Stimulated activated CD8-positive, alpha-beta memory T cell treated with anti-CD3 and anti-CD28 coated beads, Interleukin-7, amount 100 ng/mL, for 48 hours (primary cell): Measurements from ENCODE around the gene PTPRN2.

ENCODE experiments used
- DNase-seq, 2 donors: peaks; one replicate each; pipeline ENCODE4 v3.0.0-alpha.2; 2020; ENCODE audit warnings: low read depth in 1 of 2; ENCODE audit errors: extremely low read depth in 1 of 2

Gene PTPRN2

GRCh38 chr7:158085741-158086695 is 501.6 kb downstream of the PTPRN2 start:
- DNase-seq, result no peak

- DNase-seq, result no peak
These were observed 503.1 kb downstream of the PTPRN2 start for GRCh38 chr7:158084555-158084954.

- no peak for DNase-seq
These were observed 503.9 kb downstream of the PTPRN2 start for GRCh38 chr7:158083526-158084310.

GRCh38 chr7:158082761-158083160 is 504.9 kb downstream of the PTPRN2 start:
- DNase-seq, result no peak

DNA sequence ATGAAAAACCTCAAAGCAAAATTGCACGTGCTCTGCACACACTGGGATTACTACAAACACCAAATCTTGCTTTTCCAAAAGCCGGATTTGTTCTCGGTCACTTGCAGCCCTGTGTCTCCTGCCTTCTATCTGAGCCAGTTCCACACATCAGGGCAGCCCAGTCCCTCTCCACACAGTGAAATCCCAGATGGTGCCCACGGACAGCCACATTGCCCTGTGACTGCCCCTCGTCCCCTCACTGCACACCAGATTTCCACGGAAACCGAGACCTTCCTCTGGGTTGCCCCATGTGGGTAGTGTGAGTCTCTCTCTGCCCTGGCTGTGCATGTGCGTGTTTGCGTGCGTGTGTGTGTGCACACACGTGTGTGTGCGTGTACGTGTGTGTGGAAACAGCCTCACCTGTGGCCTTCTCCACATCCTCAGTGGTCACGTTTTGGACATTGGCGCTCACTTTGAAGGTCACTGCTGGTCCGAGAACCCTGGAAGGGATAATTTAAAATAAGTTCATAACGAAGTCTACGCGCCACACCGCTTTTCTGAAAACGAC is 506.7 kb downstream of the PTPRN2 start:
- DNase-seq, result no peak

DNA sequence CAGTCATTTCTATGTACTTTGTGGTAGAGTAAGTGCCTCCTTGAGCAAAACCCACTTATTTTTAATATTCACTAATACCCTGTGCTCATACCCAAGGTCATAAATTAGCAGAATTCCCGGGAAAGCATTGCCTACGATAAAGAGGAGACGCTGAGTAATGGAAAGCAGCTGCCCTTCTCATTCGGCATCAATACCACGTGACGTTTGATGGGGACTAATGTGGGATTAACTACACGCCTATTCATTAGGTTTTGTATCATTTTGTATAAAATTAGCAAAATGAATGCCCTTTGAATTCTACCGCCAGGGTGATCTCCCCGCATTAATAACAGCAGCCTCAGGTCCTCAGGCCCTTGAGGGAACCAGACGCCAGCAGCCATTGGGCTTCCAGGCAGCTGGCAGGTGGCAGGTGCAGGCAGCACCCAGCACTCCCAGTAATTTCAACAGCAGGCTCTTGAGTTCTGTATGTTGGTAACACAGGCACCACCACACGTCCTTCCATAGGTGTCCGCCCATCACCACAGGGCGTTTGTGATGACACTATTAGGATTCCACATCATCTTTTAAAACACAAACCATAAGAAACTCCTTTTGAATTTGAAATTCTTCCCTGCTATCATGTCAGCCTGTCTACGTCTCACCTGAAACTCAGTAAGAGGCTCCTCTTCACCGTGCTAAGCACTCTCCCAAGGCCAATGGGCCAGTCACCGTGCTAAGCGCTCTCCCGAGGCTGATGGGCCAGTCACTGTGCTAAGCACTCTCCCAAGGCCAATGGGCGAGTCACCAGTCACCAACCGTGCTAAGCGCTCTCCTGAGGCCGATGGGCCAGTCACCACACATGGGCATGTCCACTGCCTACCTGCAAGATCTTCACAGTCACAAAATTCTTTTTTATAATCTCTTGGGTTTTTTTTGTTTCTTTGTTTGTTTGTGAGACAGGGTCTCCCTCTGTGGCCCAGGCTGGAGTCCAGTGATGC is 509.4 kb downstream of the PTPRN2 start:
- no peak for DNase-seq

DNA sequence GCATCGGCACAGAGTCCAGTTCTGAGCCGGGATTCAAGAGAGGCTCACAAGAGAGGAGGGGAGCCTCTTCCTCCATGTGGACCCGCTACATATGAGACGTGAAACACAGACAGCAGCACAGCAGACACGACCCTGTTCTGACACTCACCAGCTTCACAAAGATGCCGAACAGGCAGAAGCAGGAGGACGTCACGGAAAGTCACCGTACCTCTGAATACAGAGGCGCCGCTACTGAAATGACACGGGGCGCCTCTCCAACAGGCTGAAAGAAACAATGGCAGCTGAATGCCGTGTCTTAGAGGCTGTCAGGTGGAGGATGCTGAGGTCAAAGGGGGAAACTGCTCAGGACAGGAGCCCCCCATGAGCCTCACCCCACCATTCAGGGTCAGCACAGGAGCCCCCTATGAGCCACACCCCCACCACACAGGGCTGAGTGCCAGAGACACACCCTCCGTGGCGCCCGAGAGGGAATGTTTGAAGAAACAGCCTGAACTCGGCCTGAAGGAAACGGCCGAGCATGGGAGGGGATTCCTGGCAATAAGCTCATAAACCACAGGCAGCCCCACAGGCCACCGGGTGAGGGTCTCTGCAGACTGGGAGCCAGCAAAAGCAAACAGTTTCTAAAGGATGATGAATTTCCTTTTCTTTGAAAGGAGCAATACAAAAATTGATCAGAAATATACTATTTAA is 510.3 kb downstream of the PTPRN2 start:
- DNase-seq, result no peak

DNA sequence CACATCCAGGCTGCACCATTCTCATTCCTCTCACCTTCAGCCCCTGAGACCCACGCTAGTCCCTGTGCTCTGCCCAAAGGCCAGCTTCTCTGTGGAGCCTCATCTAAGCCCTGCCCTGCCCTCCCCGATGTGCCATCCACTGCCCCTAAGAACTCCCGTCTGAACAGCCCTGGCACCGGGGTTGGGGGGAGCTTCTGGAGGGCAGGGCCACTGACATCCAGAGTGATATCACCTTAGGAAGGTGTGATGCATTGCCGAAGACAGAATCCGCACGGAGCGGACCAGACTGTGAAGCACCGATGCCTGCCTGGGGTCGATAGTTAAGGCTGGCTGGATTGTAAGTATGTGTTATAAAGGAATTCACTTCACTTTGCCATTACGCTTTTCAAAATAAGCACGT is 511.0 kb downstream of the PTPRN2 start:
- no peak for DNase-seq

- DNase-seq, result no peak
These were observed 511.4 kb downstream of the PTPRN2 start for GRCh38 chr7:158076215-158076614.

DNA sequence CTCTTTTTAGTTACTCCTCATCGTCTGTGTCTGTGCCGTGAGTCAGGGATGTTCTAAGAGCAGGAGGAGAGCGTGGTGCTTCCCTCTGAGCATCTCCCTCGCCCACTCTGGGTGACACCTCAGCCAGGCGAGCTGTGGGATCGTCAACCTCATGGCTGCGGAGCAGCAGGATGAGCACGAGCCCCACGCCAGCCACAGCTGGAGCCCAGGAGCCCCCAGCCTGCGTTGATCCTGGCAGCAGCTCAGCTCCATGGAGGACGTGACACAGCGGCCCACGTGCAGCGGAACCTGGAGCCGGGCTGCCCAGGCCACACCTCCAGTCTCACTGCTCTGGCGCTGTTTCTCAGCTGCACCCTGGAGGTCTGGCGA is 512.0 kb downstream of the PTPRN2 start:
- DNase-seq, result no peak

DNA sequence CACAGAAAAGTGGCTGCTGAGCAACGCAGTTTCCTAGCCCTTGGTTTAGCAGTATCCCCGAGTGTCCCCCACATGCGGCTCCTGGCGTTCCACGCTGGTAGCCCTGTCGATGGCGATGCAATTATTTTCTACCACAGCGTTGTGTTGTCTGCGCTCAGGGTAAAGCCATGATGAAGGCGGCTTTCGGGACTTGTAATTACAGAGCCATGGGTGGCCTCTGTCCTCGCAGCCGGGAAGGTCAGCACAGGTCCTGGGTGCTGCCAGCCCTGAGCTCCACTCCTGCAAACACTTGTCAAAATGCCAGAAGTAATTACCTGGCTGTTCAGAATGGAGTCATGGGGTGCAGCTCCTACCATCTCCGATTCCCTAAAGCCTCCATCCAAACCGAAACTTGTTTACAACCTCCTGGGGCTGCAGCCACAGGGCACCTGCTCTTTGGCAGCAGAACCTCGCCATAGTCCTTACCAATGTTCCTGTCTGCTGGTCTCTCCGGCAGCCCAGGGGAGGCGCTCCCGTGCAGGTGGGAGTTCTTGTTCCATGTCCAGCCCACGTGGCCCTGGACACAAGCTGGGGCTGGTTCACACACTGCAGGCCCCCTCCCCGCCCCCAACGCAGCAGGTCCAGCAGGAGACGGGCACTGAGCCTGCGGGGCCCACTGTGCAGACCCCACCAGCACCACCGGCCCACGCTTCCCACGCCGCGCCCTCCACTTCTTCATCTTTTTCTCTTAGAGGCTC is 512.6 kb downstream of the PTPRN2 start:
- DNase-seq, result no peak

GRCh38 chr7:158073845-158074840 is 513.5 kb downstream of the PTPRN2 start:
- DNase-seq, result no peak

GRCh38 chr7:158072991-158073730 is 514.5 kb downstream of the PTPRN2 start:
- DNase-seq, result no peak

GRCh38 chr7:158070222-158070920 is 517.3 kb downstream of the PTPRN2 start:
- DNase-seq, result no peak

DNA sequence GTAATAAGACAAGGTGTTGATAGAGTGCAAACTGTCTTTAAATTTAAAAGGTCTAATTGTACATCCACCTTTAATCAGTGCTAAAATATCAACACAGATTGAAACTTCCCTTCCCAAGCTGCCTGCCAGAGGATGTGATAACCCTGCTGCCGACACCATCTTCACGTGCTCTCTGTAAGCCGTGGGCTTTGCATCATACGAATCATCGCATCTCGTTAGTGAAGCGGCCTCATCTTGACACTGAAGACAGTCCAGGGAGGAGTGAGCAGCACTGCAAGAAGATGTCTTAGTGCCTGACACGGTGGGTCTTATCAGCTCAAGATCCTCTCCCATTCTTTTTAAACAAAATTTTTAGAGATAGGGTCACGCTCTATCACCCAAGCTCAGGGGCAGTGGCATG is 518.8 kb downstream of the PTPRN2 start:
- no peak for DNase-seq

- DNase-seq, result no peak
These were observed 519.6 kb downstream of the PTPRN2 start for GRCh38 chr7:158067931-158068482.
